ENCODE measurements around the gene LSM4.

LSM4 gene

GRCh38 chr19:18297308-18297707, 25.6 kb downstream of the LSM4 start:
- peaks cover 14% of the 10 kb centered on the region for H3K36me3 Mint-ChIP-seq (ENCODE audit: low read depth)
- DNase-seq = no peak
- H3K27me3 Mint-ChIP-seq = no peaks in the 10 kb centered on the region
- no peak overlapping the region for H3K4me3 Mint-ChIP-seq
- no peak for ATAC-seq
- peak overlapping the region; percentile 23 for H3K27ac Mint-ChIP-seq
- peaks cover 56% of the 10 kb centered on the region for H3K4me1 Mint-ChIP-seq
- no peaks in the 10 kb centered on the region for H3K9me3 Mint-ChIP-seq

GRCh38 chr19:18295034-18295451, 27.8 kb downstream of the LSM4 start:
- Mint-ChIP-seq H3K27ac (peak overlapping the region; percentile 64), H3K4me3 (peak overlapping the region; percentile 97), H3K27me3 (no peaks in the 10 kb centered on the region), H3K4me1 (peaks cover 64% of the 10 kb centered on the region), H3K9me3 (no peaks in the 10 kb centered on the region), H3K36me3 (ENCODE audit: low read depth) (peaks cover 16% of the 10 kb centered on the region)
- ATAC-seq = no peak
- DNase-seq = no peak

GRCh38 chr19:18294467-18294864, 28.4 kb downstream of the LSM4 start:
- H3K9me3 Mint-ChIP-seq = no peaks in the 10 kb centered on the region
- peak; percentile 94 for DNase-seq
- H3K4me1 Mint-ChIP-seq = peaks cover 70% of the 10 kb centered on the region
- peak overlapping the region; percentile 97 for H3K4me3 Mint-ChIP-seq
- H3K36me3 Mint-ChIP-seq (ENCODE audit: low read depth) = peaks cover 16% of the 10 kb centered on the region
- ATAC-seq = peak; percentile 16
- H3K27me3 Mint-ChIP-seq = no peaks in the 10 kb centered on the region
- H3K27ac Mint-ChIP-seq = peak overlapping the region; percentile 92

GRCh38 chr19:18293642-18294466, 29.0 kb downstream of the LSM4 start:
- Mint-ChIP-seq H3K36me3 (ENCODE audit: low read depth) (peaks cover 16% of the 10 kb centered on the region), H3K4me1 (peaks cover 72% of the 10 kb centered on the region), H3K9me3 (no peaks in the 10 kb centered on the region), H3K27ac (peak overlapping the region; percentile 92), H3K27me3 (no peaks in the 10 kb centered on the region), H3K4me3 (peak overlapping the region; percentile 97)
- no peak for DNase-seq
- ATAC-seq = no peak

- ATAC-seq = peak; percentile 38
- Mint-ChIP-seq H3K4me3 (peak overlapping the region; percentile 97), H3K36me3 (ENCODE audit: low read depth) (peaks cover 16% of the 10 kb centered on the region), H3K27me3 (no peaks in the 10 kb centered on the region), H3K27ac (peak overlapping the region; percentile 92), H3K4me1 (peaks cover 72% of the 10 kb centered on the region), H3K9me3 (no peaks in the 10 kb centered on the region)
- DNase-seq = peak; percentile 85
Observed at GRCh38 chr19:18292810-18293641, 29.9 kb downstream of the LSM4 start.

- Mint-ChIP-seq H3K4me3 (peak overlapping the region; percentile 97), H3K9me3 (no peaks in the 10 kb centered on the region), H3K27me3 (no peaks in the 10 kb centered on the region), H3K4me1 (peaks cover 69% of the 10 kb centered on the region), H3K36me3 (ENCODE audit: low read depth) (peaks cover 16% of the 10 kb centered on the region), H3K27ac (peak overlapping the region; percentile 92)
- ATAC-seq = peak; percentile 3
- no peak for DNase-seq
Observed at GRCh38 chr19:18292462-18292809, 30.4 kb downstream of the LSM4 start.

- DNase-seq = peak; percentile 96
- H3K36me3 Mint-ChIP-seq (ENCODE audit: low read depth) = peaks cover 14% of the 10 kb centered on the region
- peaks cover 72% of the 10 kb centered on the region for H3K4me1 Mint-ChIP-seq
- peak overlapping the region; percentile 97 for H3K4me3 Mint-ChIP-seq
- no peaks in the 10 kb centered on the region for H3K9me3 Mint-ChIP-seq
- peak; percentile 29 for ATAC-seq
- H3K27ac Mint-ChIP-seq = peak overlapping the region; percentile 92
- no peaks in the 10 kb centered on the region for H3K27me3 Mint-ChIP-seq
Observed at GRCh38 chr19:18291590-18292461, 31.1 kb downstream of the LSM4 start.

- Mint-ChIP-seq H3K4me1 (peaks cover 78% of the 10 kb centered on the region), H3K27ac (peak overlapping the region; percentile 92), H3K9me3 (no peaks in the 10 kb centered on the region), H3K27me3 (no peaks in the 10 kb centered on the region), H3K36me3 (ENCODE audit: low read depth) (peaks cover 10% of the 10 kb centered on the region), H3K4me3 (peak overlapping the region; percentile 97)
- no peak for DNase-seq
- no peak for ATAC-seq
Observed at GRCh38 chr19:18291019-18291524, 31.8 kb downstream of the LSM4 start.

GRCh38 chr19:18290302-18291018, 32.4 kb downstream of the LSM4 start:
- Mint-ChIP-seq H3K4me1 (peaks cover 79% of the 10 kb centered on the region), H3K27ac (peak overlapping the region; percentile 92), H3K36me3 (ENCODE audit: low read depth) (peaks cover 11% of the 10 kb centered on the region)

GRCh38 chr19:18289471-18290301, 33.2 kb downstream of the LSM4 start:
- Mint-ChIP-seq H3K4me1 (peaks cover 81% of the 10 kb centered on the region), H3K27ac (peak overlapping the region; percentile 92), H3K4me3 (peak overlapping the region; percentile 97), H3K9me3 (no peaks in the 10 kb centered on the region), H3K27me3 (no peaks in the 10 kb centered on the region), H3K36me3 (ENCODE audit: low read depth) (peaks cover 14% of the 10 kb centered on the region)
- no peak for ATAC-seq
- peak; percentile 30 for DNase-seq

More at GRCh38 chr19:18290302-18291018, 32.4 kb downstream of the LSM4 start:
- ATAC-seq (peak; percentile 53), DNase-seq (peak; percentile 95)
- H3K27me3 Mint-ChIP-seq = no peaks in the 10 kb centered on the region
- H3K9me3 Mint-ChIP-seq = no peaks in the 10 kb centered on the region
- peak overlapping the region; percentile 97 for H3K4me3 Mint-ChIP-seq

GRCh38 chr19:18287836-18288772, 34.8 kb downstream of the LSM4 start:
- Mint-ChIP-seq H3K9me3 (no peaks in the 10 kb centered on the region), H3K4me1 (peaks cover 75% of the 10 kb centered on the region), H3K36me3 (ENCODE audit: low read depth) (peaks cover 10% of the 10 kb centered on the region), H3K27me3 (no peaks in the 10 kb centered on the region), H3K27ac (peak overlapping the region; percentile 92), H3K4me3 (no peak overlapping the region)
- ATAC-seq (no peak), DNase-seq (peak; percentile 4)

- H3K4me1 Mint-ChIP-seq = peaks cover 80% of the 10 kb centered on the region
- peak; percentile 10 for DNase-seq
- peaks cover 8% of the 10 kb centered on the region for H3K36me3 Mint-ChIP-seq (ENCODE audit: low read depth)
- peak overlapping the region; percentile 93 for H3K27ac Mint-ChIP-seq
- no peak for ATAC-seq
- H3K9me3 Mint-ChIP-seq = no peaks in the 10 kb centered on the region
- H3K4me3 Mint-ChIP-seq = no peak overlapping the region
- no peaks in the 10 kb centered on the region for H3K27me3 Mint-ChIP-seq
Observed at GRCh38 chr19:18286973-18287635, 35.8 kb downstream of the LSM4 start.

All from activated naive CD8-positive, alpha-beta T cell treated with anti-CD3 and anti-CD28 coated beads, Interleukin-2, amount 50 U/mL, for 24 hours (primary cell).